Measurements from ENCODE around the gene GSTO2.

- TF ChIP-seq CTCF (IDR thresholded peaks at IDR 0.05), result no peak
- TF ChIP-seq POLR2A (IDR thresholded peaks at IDR 0.05), result no peak
Observed at GRCh38 chr10:104332243-104333031, 63.5 kb downstream of the GSTO2 start.

All from lower leg skin (tissue), 3 donors.